Amygdala (tissue), 56 donors: ENCODE data around the gene KLF7.

Experiments
- DNase-seq, 56 donors: peaks; one replicate each; lab custom pipeline; 2025; lab: John Stamatoyannopoulos, UW

KLF7 gene

DNA sequence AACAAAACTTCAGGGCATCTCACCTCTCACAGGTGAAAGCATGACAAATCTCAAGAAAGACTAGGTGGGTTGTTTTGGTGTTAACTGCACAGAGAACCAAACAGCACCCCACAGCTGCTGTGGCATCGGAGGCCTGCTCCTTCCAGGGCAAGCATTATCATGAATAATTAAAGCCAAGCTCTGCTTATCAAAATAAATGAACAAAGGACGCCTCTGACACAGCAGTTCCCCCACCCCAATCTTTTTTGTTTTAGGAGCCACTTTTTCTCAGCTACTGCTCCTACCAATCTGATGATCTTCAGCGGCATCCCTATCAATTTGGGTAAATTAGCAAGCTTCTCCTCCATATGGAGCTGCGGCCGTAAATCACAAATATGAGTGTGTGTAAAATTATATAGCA lies 58.6 kb downstream of the KLF7 start:
- peak in 1 of 56 donors; percentile 48 for DNase-seq

DNA sequence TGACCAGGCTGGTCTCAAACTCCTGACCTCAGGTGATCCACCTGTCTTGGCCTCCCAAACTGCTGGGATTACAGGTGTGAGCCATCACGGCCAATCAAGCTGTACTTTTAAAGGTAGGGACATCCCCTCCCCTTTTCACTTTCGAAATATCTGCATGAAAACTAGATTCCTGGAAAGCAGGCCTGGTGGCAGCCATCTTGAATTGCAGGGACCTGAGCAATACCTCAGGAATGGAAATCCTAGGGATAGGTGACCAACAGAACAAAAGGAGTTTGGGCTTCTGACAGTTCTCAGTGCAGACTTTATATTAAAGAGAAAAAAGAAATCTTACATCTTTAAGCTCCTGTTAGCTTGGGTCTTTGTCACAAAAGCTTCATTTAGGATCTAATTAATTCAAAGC lies 62.6 kb downstream of the KLF7 start:
- DNase-seq: no peak

DNA sequence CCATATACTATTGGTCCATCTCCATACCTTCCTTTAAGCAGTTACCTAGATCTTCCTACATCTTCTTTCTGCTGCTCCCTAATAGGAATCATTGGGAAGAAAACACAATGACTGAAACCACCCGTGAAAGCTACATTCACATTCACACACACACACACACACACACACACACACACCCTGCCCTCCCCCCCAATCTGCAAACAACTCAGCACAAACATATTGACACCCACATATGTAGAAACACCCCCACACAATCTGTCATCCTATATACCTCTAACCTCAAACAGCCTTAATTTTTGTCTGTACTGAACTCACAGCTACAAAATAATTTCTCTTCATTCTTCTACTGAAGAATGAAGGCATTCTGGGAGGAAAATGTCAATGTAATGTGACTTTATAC lies 63.8 kb downstream of the KLF7 start:
- peak in 2 of 56 donors; percentile 31 to 43 for DNase-seq

DNA sequence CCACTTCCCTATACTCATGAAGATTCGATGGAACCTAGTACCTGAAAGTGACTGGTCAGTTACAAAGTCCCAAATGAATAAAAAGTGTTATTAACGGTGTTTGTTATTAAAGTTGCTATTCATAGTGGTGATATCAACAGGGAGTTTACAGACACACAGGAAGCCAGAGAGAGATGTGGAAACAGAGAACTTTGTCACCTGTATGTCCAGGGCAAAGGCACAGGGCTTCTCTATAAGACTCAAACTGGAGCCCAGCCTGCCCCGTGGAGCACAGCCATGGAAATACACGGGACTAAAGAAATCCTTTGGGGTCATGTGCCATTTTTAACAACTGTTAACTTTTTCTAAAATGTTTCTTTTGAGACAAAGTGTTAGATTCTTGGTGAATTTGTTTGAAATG lies 68.5 kb downstream of the KLF7 start:
- DNase-seq: no peak

DNA sequence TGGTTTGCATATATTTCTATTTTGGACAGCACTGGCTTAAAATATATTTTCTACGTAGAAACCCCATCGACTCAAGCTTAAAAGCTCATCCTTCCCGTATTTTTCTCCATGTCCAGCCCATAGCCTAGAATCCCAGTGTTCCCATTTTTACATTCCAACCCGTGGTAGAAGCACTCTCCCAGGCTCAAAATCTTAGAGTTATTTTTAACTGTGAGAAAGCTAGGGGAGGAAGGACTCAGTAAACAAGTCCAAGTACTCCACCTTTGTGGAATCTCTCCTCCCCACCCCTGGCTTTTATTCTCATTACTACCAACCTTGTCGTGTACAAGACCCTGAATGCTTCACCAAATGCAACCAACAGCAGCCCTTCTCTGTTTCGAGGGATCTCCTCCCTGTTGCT lies 69.8 kb downstream of the KLF7 start:
- no peak for DNase-seq

DNA sequence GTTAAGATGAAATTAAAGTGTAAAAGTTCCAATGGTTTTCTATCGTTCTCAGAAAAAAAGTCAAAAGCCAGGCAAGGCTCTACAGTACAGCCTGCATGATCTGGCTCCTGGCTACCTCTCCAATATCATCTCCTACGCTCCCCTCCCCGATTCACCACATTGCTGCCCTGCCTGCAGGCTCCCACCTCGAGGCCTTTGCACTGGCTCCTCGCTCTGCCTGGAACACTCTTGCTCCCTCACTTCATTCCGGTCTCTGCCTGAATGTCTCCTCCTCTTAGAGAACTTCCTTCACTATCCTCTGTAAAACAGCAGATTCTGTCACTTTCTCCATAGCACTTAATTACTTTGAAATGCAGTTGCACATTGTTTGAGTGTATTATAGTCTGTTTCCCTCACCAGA lies 72.5 kb downstream of the KLF7 start:
- DNase-seq: no peak

DNA sequence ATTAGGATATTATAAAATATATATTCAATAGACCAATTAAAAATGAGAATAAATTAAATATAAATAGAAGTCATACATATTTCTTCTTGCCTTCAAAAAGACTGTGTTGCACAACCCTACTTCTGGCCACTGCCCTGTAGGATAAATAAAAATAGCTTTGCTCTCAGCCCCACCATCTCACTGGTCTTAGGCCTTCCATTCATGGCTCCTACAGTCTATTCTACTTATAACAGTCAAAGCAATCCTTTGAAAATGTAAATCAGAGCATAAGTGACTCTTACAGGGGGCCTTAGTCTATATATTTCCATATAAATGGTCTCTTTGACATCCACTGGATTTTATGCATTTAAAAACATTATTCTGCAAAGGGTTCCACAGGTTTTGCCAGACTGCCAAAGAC lies 72.9 kb downstream of the KLF7 start:
- no peak for DNase-seq

DNA sequence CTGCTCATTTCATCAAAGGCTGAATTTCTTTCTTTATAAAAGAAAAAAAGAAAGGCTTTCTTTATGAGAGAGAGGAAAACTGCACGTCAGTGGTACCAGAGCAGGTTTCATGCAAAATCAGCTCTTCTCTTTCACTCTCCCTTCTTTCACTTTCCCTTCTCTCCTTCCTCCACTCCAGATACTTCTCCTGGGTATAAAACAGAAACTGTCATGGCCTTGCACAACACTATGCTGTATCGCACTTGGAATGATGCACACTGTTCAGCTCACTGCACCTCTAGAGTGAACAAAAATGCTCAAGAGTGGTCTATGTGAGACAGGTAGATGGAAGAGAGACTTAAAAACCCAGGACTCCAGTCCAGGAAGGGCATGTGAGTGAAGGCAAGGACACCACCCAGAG lies 73.8 kb downstream of the KLF7 start:
- no peak for DNase-seq

DNA sequence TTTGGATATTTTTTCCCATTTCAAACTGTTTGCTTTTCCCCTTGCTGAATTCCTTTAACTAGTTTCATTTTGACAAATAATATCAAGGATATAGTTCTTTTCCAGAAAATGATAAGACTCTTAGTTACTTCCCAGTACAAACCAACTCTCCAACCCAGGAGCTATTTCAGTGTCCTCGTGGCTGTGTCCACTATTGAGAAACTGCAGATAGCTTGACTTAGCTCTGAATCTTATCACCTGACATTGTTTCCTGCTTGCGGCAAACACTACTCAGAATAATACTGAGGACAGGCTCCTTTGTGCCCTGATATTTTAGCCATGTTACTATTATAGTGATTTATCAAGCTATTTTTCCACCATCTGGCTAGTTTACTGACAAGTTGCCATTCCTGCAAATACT lies 74.6 kb downstream of the KLF7 start:
- DNase-seq: peak in 1 of 56 donors; percentile 14

DNA sequence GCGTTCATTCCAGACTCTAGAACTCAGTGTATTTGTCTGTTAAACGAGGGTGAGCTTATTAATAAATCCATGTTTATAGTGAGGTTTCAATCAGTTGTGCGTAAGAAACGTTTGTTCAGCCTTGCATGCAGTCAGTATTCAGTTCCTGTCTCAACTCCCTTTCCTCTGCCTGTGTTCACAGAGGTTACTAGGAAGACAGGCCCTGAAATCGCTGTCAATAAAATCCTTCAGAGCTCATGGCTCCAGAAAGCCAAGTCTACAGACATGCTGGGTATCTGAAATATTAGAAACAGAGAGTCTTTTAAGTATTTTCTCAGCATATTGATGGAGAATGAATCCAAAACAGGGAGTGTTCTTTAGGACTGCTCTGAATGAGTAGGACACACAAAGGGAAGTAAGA lies 75.4 kb downstream of the KLF7 start:
- DNase-seq: no peak

DNA sequence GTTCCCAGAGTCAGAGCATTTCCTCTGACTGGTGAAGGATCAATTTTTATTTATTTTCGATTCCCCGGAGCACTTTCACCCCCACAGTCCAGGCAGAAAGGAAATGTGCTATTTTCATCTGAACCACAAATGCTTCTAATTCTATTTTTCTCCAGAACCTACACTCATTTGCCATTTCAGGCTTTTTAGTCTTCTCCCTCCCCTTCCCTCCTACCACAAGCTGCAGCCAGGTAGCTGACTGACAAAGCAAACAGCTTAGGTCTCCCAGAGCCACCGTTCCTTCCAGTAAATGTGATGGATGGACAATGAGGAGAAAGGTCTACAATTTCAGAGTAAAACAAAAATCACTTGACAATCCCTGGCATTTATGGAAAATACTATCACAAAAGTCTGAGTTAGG lies 76.9 kb downstream of the KLF7 start:
- no peak for DNase-seq

DNA sequence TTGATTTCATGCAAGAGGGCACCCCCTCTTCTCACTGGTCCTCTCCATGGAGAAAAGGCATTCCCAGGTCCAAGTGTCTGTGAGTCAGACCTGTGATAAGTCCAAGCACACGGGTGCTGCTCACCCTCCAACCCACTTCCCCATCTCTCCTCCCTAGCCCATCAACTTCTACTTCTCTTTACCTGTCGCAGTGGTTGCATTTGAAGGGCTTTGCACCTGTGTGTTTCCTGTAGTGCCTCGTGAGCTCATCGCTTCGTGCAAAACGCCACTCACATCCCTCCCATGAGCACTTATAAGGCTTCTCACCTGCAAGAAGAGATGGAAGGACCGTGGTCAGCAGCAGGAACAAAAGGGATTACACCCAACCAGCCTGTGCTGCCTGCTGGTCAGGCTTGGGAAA lies 77.5 kb downstream of the KLF7 start:
- no peak for DNase-seq

DNA sequence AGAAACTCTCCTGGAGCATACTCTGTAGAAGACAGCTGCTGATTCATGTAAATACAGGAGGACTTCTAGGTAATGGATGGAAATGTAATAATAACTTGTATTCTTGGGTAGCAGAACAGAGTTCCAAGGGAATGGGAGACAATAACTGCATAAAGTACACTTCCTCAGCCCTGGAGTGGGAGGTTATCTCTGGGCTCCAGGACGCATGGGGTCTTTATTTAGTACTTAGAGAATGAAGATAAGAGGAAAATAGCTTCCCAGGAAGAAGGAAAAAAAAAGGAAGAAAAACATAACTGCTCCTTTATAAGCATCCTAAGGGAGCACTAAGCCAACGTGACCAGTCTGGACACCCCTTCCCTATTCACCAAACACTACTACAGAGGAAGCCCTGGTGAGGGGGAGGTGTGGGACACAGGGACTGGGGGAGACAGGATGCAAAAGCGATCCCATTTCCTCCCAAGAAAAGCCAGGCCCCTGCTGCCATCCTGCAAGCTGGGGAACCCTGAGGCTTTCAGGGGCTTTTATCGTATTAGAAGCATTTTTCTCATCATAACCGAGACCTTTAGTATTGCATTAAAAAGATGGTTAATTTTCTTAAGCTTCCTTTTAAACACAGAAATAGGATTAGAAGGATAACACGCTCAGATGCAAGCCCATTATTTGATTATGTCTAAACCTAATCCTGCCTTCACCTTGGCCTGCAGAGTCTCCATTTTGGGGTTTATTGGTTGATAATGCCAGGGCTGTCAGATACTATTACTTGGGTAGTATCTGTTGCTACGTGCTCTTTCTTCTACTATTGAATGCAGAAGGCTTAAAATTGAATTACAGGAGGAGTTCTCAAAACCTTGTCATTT lies 78.5 kb downstream of the KLF7 start:
- no peak for DNase-seq

DNA sequence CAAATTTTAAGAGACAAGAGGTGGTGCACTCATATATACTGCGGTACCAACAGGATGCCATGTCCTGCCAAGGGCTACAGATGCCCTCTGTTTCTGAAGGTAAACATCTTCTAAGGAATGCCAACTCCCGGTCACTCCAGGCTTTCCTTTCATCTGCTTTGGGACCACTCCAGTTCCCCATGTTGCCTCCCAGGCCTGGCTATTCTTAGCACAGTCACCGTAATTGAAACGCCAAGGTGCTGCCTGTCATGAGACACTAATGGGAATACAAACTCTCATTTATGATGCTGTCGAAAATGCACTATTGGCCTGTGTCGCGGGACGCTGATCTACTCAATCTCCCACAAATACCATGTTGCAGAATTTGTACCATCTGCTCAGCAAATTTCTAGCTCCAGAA lies 79.6 kb downstream of the KLF7 start:
- DNase-seq: peak in 2 of 56 donors; percentile 24 to 36

DNA sequence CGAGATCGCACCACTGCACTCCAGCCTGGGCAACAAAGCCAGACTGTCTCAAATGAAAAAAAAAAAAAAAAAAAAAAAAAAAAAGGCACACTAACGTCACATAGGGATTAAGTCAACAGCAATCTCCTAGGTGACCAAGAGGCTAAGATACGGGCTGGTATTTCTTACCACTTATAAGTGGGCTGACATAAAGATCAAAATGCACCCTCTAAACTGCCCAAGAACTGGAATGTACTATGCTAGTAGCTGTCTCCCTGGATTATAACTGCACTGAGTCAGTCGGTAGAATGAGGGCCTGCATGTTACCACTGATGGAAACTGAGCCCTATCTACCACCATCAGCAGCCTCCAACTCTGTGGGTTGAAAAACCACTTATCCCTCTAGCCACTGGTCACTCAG lies 80.6 kb downstream of the KLF7 start:
- no peak for DNase-seq

DNA sequence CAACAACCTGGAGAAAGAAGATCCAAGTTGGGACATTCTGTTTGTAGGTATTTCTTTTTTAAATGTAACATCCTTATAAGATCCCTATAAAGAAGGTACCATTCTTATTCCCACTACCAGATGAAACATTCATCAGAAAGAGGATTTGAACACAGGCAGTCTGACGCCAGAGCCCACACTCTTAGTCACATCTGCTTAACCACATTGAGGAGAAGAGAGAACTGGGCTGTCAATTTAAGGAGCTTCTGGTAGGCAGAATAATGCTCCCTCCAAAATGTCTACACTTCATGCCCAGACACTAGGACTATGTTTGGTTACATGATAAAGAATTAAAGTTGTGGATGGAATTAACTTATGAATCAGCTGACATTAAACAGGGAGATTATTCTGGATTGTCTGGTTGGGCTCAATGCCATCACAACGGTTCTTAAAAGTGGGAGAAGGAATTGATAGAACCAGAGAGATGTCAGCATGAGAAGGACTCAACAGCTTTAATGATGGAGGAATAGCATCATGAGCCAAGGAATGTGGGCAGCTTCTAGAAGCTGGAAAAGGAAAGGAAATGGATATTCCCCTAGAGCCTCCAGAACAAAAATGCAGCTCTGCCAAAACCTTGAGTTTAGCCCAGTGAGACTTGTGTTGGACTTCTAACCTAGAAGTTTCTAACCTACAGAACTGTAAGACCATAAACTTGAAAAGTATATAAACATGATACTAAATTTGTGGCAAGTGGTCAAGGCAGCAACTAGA lies 82.2 kb downstream of the KLF7 start:
- no peak for DNase-seq

DNA sequence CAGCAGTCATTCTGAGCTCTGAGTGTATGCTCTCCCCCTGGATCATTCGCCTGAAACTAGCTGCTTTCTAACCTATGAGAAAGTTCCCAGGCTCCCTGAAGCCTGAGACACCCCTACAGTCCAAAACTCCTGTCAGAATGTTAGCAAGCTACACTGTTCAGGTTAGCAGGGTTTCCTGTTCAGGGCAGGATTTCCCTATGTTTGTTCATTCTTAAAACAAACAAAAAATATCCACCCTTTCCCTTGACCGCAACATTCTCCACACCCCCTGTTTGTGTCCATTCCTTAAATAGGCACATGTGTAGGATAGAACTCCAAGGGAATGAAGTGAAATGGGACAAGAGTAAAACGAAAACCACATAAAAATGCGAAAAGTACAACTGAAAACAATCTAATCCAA lies 83.1 kb downstream of the KLF7 start:
- no peak for DNase-seq

DNA sequence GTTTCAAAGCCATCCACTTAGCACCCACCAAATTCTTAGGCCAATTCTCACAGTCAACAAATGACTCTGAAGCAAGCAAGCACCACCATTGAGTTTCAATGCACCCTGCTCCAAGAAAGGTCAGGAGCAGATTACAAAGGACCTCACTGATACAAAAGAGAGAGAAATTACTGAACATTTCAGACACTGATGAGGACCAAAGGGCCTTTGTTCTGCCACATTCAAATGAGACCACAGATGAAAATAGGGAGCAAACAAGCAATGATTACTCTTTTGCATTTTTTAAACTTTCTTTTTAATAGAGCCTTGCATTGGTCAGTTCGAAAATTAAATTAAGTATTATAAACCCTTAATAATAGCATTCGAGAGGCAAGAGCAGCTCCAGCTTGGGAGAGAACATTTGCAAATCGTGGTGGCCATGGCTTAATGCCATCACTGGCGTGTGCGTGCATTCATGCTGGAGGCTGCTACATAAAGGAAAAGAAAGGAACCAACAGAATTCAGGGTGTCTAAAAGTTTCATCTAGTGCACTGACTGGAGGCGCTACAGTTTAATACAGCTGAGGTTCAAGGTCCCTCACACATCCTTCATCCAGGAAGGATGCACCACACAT lies 87.5 kb downstream of the KLF7 start:
- peak in 26 of 56 donors; percentile 8 to 71 (median 40) for DNase-seq

DNA sequence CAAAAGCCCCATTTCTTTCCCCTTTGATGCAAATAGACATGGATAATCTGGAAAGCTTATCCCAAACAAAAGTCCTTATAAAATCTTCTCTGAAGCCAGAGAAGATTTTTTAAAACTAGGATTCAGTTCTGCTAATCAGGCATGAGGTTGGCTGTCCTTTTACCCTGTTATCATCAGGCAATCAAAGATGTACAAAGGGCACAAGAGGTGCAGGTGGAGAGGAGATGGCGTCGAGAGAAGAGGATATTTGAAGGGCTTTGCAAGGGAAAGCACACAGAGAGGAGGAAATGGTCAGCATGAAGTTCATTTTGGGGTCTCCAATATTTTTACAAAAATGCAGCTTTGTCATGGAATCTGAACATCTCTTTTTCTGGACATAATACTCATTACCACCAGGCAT lies 88.5 kb downstream of the KLF7 start:
- no peak for DNase-seq

DNA sequence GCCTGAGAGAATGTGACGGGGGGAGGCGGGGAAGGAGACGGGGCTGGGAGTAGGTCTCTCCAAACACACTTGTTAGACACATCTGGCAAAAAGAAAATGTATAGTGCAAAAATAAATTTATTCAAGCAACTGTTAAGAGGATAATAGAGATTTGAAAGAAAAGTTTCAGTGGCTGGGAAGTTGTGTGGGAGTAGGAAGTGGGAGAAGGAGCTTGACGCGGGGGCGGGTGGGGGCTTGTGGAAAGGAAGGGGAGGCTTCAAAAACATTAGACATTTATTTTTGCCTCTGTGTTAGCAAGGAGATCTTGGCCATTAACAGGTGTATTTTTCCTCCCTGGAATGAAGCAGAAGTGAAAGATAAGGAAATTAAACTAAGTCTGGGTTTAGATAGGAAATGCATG lies 90.3 kb downstream of the KLF7 start:
- DNase-seq: no peak

DNA sequence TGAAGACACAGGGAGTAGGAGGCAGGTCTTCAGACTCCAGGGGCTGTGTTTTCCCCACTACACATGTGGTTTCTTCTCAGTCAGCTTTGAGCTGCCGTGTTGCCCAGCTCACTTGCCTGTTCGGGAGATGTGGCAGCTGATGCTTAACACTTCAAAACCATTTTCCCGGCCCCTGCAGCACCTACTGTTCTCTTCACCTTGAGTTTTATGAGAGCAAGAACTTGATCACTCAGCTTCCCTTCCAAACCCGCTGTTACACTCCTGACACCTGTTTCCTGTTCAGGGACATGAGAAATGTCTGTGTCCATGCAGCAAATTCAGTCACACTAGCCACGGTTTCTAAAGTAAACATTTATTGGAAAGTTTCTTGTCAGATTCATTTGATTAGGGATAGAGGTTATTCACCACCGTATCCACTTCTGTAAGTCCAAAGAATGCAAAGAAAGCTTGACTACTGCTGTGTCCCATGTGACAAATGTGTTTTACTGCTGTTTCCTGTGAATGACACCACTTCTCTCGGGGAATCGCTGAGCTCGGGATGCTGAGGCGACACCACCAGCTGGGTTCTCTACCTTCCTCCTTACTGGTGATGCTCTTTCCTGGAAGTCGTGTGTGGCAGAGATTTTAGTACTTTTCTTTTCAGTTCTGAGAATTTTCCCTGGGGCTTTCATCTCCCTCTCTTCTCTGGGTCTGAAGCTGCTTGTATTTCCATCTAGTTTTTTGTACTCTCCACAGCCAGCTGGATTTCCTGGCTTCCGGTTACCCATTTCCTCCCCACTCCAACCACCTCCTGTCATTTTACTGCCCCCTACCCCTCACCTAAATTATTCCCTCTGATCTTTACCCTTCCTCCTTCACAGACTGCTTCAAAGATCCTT lies 91.7 kb downstream of the KLF7 start:
- DNase-seq: peak in 30 of 56 donors; percentile 5 to 77 (median 31)
